ENCODE results near the gene MAOA. TPM values are rescaled to one million over a fixed set of nuclear protein-coding genes. Genes with fewer than 3 reads are reported as not detected.

The MAOA gene
- total and polyA plus RNA-seq, 2 donors (not counting 3 experiments of a cell fraction or from before 2014, with no cell fraction given), result 12.6 to 23.5 TPM

GRCh38 chrX:43644124-43644701 is 11.9 kb upstream of the MAOA start:
- no peaks in the 10 kb centered on the region for H3K36me3 ChIP-seq (ENCODE audit: control insufficient read depth in 2 of 2, extremely low read depth in 1 of 2, insufficient read depth in 2 of 2, low read length in 2 of 2)
- DNase-seq (ENCODE audit: low read depth, low spot score), result no peak
- dilution Hi-C loops (cut with MboI; ENCODE audit: extremely low pct_ligation_motif_present, low sequenced_read_pairs), result no loop called here
- no peaks in the 10 kb centered on the region for H3K9me3 ChIP-seq (replicated peaks; ENCODE audit: control insufficient read depth, insufficient read depth, low read length)
- no peaks in the 10 kb centered on the region for H3K4me1 ChIP-seq (ENCODE audit: control insufficient read depth, extremely low read depth, insufficient read depth, low read length)
- H4K20me1 ChIP-seq (replicated peaks; ENCODE audit: control insufficient read depth, extremely low read depth, insufficient read depth, low read length), result no peaks in the 10 kb centered on the region
- no peaks in the 10 kb centered on the region for H3K79me2 ChIP-seq (ENCODE audit: control insufficient read depth, insufficient read depth, low read length)
- no peak overlapping the region for H3K27ac ChIP-seq (ENCODE audit: insufficient read depth, low read depth, low read length)
- no peak overlapping the region for H3K9ac ChIP-seq (replicated peaks; ENCODE audit: extremely low read depth, insufficient read depth, low read length)
- no TSS peak for BruUV-seq (replicated peaks)
- FAIRE-seq, result no peak
- no peaks in the 10 kb centered on the region for H3K9me1 ChIP-seq (replicated peaks; ENCODE audit: control insufficient read depth, extremely low read depth, insufficient read depth, low read length)
- TF ChIP-seq POLR2A (IDR thresholded peaks at IDR 0.05; ENCODE audit: low read depth, low read length), result no peak
- no peak for TF ChIP-seq CTCF (IDR thresholded peaks at IDR 0.05; ENCODE audit: extremely low read depth in 1 of 2, insufficient read depth in 1 of 2, low read depth in 1 of 2, low read length in 2 of 2)
- TF ChIP-seq MYC (IDR thresholded peaks at IDR 0.05; ENCODE audit: low read depth, low read length), result no peak
- TF ChIP-seq MAX (IDR thresholded peaks at IDR 0.05; ENCODE audit: insufficient read depth, insufficient read length), result no peak
- no peak for TF ChIP-seq JUN (IDR thresholded peaks at IDR 0.05; ENCODE audit: borderline replicate concordance, insufficient read depth, insufficient read length, low read depth)
- TF ChIP-seq FOS (IDR thresholded peaks at IDR 0.05; ENCODE audit: borderline replicate concordance, insufficient read depth, low read length), result no peak
- TF ChIP-seq GATA2 (IDR thresholded peaks at IDR 0.05; ENCODE audit: insufficient read depth, insufficient read length, low read depth, low read length), result no peak
- no peak for TF ChIP-seq EZH2 (IDR thresholded peaks at IDR 0.05; ENCODE audit: borderline replicate concordance, low read depth, low read length, severe bottlenecking)
- no peak for TF ChIP-seq POLR2AphosphoS5 (IDR thresholded peaks at IDR 0.05; ENCODE audit: insufficient read depth, low read depth, low read length)
- POLR2A ChIA-PET, result no interaction called here
- no peak overlapping the region for H3K4me3 ChIP-seq (replicated peaks in 1 of 3; ENCODE audit: insufficient read depth in 1 of 3, low read depth in 1 of 3, low read length in 3 of 3)
- CTCF ChIA-PET, result no interaction called here
- H3K27me3 ChIP-seq (ENCODE audit: control insufficient read depth in 2 of 2, insufficient read depth in 2 of 2, low read length in 2 of 2), result no peaks in the 10 kb centered on the region
- H3K4me2 ChIP-seq (ENCODE audit: insufficient read depth, low read length), result no peak overlapping the region
- intact Hi-C loops (cut with micrococcal nuclease), result no loop called here
- H2AFZ ChIP-seq (ENCODE audit: low read depth, low read length), result no peak overlapping the region
